G401.6 (cell line): ENCODE measurements around the gene SLC38A8.

Experiments used
- FAIRE-seq: peaks from 2 replicates; lab custom pipeline; 2012; peaks lifted over from hg19 to GRCh38; lab: Jason Lieb, UNC

Gene SLC38A8

GRCh38 chr16:84048871-84049270, 6.3 kb upstream of the SLC38A8 start:
- FAIRE-seq = no peak

DNA sequence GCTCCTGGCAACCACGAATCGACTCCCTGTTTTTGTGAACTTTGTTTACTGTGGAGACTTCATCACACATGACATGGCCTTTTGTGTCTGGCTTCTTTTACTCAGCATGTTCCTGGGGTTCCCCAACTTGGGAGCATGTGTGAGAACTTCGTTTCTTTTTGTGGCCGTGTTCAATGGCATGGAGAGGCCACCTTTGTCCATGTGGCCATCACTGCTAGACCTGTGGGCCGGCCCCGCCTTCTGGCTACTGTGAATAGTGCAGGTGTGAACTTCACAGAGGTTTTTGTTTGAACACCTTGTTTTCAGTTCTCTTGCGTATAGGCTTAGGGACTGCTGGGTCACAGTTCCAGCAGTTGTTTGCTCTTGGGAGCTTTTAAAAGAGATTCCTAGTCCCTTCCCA, 5.7 kb upstream of the SLC38A8 start:
- FAIRE-seq = no peak

GRCh38 chr16:84047626-84048025, 5.0 kb upstream of the SLC38A8 start:
- no peak for FAIRE-seq

DNA sequence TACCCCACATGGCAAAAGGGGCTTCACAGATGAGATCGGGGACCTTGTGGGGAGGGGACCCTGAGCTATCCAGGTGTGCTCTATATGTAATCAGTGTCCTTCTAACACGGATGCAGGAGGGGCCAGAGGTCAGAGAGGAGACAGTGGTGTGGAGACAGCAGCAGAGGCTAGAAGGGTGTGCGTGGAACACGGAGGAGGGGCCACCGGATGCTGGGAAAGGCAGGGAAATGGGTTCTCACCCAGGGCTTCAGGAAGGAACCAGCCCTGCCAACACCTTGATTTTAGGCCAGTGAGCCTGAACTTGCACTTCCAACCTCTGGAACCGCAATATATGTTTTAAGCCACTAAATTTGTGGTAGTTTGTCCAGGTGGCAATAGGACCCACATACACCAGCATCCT, 4.6 kb upstream of the SLC38A8 start:
- FAIRE-seq = no peak

- FAIRE-seq = no peak
Measured at GRCh38 chr16:84045818-84046470, 3.3 kb upstream of the SLC38A8 start.

- FAIRE-seq = no peak
Measured at GRCh38 chr16:84045001-84045817, 2.6 kb upstream of the SLC38A8 start.

- FAIRE-seq = no peak
Measured at GRCh38 chr16:84044118-84044488, 1.5 kb upstream of the SLC38A8 start.

DNA sequence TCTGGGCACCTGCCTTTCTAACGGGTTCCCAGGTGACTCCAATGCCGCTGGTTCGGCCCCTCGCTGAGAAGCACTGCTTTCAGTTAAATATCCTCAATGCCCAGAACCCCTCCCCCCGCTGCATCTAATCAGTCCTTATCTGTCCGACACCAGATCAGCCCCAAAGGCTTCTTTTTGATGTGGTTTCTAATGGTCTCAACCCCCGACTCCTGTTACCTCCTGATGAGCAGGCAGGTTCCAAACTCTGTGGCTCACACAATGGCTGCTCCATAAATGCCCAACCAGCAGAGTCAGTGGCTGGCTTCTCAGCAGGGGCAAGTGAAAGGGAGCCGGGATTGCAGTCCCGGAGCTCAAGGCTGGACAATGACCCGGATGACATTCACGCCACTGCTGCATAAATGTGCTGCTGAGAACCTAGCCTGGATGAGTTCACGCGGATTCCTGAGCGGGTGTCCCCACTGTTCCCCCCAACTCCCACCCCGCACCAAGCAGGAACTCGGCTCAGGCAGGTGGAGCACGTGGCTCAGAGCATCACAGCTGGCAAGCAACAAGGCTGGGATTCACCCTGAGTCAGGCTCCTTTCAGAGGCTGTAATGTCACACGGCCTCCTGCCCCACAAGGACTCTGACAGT, 1.0 kb upstream of the SLC38A8 start:
- no peak for FAIRE-seq

DNA sequence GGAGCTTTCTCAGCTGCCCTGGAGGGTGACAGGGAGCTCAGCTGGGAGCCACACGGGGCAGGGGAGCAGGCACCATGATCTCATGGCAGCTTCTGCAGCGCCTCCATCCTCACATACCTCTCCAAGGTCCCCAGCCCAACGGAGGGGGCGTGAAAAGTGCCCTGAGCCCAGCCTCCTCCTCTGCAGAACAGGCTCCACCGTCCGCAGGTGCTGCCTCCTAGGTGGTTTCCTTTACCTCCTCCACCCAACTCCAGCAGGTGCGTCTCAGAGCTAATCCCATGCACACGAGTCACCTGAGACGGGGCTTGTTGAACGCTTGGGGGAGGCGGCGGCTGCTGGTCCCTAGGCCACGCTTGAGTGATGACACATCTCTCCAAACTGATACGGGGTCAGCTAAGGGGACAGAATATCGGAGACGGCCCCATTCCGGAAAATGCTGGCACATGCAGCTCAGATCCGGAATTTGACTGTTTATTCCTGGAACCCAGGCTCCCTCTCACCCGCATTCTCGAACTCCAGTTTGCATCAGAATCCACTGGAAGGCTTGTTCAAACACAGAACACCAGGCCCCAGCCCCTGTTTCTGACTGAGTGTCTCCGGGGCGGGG, 387 bp upstream of the SLC38A8 start:
- no peak for FAIRE-seq

GRCh38 chr16:84041881-84042280, 714 bp downstream of the SLC38A8 start:
- no peak for FAIRE-seq

DNA sequence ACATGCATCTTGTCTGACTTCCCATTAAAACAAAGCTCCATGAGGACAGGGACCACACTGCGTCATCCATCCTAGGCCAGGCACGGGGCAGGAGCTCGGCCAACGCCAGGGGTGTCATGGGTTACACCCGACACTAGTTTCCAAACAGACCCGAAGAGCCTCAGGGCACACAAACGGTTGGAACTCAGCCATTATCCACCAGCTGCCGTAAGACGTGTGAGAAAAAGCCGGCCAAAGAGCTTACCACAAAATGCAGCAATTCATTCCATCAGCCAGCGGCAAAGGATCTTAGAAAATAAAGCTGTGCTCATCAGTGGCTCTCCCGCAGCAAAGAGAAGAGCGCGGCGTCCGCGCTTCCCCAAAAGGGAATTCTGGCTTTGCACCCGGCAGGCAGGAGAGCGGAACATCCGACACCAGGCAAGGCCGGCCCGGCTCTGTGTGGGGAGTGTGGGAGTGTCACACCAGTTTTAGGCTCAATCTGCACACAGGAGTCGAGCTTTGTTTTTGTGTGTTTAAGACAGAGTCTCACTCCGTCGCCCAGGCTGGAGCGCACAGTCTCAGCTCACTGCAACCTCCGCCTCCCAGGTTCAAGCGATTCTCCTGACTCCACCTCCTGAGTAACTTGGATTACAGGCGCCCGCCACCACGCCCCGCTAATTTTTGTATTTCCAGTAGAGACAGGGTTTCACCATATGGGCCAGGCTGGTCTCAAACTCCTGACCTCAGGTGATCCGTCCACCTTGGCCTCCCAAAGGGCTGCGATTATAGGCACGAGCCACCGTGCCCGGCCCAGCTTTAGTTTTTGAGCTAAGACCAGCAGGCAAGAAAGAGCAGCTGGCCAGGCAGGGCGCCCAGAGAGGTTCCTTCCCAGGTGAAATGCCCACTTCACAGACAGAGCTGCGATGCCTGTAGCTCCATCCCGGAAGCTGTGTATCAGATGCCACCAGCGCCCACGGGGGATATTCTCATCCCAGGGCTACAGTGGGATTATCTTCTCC, 1.5 kb downstream of the SLC38A8 start:
- FAIRE-seq = no peak

DNA sequence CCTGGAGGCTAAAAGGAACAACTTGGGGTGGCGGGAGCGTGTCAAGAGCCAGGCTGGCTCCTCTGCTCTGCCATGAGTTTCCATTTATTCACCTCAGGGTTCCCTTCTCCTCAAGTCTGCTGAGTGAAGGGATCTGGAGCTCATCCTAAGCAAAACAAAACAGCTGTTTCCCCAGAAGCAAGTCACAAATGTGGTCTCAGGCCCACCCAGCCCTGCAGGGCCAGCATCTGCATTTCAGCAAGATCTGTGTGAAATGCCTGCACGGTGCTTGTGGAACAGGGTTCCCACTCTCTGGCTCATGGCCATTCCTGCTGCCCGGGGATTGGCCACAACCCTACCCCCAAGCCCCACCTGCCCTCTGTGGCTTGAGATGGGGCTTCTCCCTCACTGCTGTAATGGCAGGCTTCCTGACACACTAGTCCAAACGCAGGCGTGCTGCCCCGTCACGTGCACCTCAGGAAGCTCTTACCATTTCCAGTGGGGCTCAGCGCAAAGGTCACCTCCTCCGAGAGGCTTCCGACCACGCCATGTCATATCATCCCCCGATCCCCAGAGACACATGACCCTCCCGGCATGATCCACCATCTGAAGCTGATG, 2.3 kb downstream of the SLC38A8 start:
- FAIRE-seq = no peak

DNA sequence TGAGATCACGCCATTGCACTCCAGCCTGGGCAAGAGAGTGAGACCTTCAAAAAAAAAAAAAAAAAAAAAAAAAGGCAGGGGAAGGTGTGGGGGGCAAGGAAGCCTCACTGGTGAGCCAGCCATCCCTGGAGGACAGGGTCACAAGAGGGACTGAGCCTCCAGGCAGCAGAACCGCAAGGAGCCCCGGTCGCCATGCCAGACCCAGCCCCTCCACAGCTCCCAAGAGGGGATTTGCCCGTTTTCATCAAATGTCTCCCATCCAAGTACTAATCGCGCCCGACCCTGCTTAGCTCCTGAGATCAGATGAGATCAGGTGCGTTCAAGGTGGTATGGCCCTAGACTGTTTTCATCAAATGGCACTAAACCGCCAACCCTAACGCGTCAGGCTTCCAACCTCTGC, 2.9 kb downstream of the SLC38A8 start:
- FAIRE-seq = no peak

DNA sequence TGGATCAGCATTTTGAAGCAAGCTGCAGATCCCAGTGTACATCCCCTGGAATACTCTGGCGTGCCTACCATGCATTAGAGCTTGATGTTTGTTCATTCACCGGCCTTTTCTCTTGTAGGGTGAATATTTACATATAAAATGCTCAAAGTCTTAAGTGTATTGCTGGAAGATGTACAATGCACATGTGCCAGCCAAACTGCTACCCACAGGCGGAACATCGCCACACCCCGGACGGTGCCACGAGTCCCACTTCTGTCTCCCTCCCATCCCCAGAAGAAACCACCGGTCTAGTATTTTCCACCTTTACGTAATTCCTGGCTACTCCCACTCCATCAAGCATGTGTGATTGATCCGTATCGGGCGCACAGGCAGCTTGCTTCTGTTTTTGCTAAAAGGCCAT, 4.1 kb downstream of the SLC38A8 start:
- no peak for FAIRE-seq

GRCh38 chr16:84036982-84037425, 5.6 kb downstream of the SLC38A8 start:
- no peak for FAIRE-seq

- no peak for FAIRE-seq
Measured at GRCh38 chr16:84036131-84036530, 6.5 kb downstream of the SLC38A8 start.

DNA sequence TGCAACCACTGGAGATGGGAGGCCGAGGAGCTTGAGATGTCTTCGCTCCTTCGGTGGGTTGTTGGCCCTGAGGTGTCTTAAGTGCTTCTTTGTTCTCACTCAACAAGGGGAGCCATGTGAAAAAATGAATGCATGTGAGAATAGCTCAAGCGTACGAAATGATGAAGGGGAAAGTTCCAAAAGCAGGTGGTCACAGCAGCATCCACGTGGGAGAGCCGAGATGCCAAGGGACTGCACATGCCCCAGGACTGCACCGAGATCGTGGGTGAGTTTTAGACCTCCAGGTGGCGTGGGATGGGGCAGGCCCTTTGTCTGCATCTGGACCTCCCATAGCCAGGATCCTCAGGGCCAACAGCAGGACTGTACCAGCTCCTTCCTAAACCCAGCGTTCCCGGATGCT, 8.1 kb downstream of the SLC38A8 start:
- FAIRE-seq = no peak

- no peak for FAIRE-seq
Measured at GRCh38 chr16:84033251-84034195, 9.1 kb downstream of the SLC38A8 start.

DNA sequence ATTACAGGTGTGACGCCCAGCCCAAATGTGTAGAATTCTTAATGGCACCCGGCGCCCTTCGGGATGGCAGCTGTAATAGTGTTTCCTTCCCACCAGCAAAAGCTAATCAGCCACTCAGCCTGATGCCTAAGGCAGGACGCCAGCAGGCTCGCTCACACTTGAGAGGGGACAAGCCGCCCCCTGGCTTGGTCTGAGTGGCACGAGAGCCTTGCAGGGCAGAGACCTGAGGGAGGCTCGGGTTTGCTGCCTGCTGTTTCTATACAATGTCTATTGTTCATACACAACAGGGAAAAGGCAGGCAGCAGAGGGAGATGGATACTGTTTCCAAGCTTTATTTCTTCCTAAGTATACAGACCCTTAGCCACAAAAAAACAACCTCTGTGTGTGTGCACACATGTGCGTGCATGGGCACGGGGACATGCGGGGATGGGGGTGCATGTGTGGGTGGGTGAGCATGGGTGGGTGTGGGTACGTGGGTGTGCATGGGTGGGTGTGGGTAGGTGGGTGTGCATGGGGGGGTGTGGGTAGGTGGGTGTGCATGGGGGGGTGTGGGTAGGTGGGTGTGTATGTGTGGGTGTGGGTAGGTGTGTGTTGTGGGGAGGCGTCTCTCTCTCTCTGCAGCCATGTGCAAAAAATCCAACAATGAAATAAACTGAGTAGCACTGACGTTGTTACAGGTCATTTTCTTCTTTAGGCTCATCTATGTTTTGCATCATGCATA, 10.0 kb downstream of the SLC38A8 start:
- no peak for FAIRE-seq

DNA sequence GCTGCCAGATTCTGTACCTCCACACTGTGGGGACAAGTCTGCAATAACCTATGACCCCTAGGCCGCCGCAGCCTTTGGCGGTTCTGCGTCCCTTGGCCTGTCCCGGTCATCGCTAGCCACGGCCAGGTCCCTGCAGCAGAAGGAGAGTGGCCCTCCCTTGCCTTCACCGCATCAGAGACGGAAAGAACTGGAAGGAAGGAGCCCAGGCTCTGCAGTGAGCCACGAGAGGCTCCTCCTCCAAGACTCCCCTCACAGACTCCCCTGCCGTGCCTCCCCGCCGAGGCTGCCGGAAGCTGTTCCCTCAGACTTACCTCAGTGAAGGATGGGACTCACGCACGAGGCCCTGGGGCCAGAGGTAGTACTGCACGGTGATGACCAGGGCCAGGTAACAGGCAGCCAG, 11.0 kb downstream of the SLC38A8 start:
- FAIRE-seq = no peak
